HT-29 (cell line): ENCODE results near the gene MSL3B. TPM values are rescaled to one million over a fixed set of nuclear protein-coding genes. Genes with fewer than 3 reads are reported as not detected.

Source experiments
- DNase-seq: peaks from one replicate; pipeline ENCODE4 v3.0.0-alpha.2; 2015; ENCODE audit warnings: low spot score
- total RNA-seq: library from RNA; depleted of rRNA; stranded (reverse); fragments of >200 nt; shearing (Covaris generic); gene quantifications from 2 replicates; pipeline ENCODE4 v1.2.3, GENCODE V29; 2014; rRNA removed

Gene MSL3B

DNA sequence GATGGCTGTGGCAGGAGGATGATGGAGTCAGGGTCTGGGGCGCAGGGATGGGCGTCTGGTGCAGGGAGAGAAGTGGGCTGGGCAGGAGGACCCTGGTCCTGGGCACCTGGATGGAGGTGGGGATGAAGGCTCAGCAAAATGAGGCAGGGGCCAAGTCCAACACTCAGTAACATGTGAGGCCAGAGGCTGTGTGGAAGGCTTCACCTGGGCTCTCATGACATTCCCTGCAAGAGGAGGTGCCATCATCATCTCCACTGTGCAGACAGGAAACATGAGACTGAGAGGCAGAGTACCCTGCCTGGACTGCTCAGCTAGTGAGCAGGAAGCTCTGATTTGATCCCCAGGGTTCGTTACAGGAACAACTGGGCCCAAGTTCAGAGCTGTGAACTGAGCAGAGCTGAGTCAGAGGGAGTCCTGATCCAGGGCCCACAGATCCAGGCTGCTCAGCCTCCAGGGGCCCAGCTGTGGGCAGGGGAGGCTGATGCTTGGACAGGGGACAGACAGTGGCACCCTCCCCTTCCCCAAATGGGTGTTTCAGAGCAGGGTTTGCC lies 50.8 kb downstream of the MSL3B start:
- DNase-seq = no peak

DNA sequence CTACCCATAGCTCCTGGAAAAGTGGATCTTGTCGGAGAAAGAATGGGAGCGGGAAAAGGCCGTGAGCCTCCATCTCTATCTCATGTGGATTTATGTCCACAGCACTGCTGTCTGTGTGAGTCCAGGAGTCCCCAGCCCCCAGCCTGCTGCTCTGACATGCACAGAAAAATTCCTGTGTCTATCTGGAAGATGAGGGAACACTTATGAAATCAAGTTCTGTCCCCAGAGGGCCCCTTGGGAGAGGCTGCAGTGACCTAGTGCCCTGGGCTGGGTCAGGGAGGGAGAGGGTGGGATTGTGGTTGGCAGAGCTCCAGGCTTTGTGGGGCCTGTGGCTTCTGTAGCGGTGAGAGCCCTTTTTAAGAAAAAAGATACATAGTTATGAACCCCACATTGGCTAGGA lies 51.4 kb downstream of the MSL3B start:
- DNase-seq = no peak

DNA sequence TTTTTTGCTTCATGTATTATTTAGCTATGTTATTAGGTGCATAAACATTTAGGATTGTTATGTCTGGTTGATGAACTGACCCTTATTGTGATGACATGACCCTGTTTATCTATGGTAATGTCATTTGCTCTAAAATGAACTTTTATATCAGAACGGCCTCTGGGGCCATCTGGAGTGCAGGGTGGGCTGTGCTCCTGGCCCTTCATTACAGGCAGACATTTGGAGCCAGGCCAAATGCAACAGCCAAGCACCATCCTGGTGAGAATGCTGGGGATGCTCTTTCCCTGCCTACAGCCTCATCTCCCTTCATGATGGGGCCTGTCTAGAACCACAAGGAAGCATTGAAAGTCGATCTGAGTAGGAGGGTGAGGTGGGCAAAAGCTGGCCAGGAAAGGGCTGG lies 51.9 kb downstream of the MSL3B start:
- no peak for DNase-seq

DNA sequence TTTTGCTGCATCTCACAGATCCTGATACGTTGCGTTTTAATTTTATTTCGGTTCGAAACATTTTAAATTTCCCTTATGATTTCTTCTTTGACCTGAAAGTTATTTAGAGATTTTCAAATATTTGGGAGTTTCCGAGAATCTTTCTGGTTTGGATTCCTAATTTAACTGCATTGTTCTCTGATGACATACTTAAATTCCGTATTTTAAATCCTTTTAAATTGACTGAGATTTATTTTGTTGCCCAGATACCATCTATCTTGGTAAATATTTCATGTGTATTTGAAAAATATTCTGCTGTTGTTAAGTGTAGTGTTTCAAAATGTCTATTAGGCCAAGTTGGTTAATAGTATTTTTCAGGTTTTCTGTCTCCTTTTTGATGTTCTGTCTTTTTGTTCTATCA lies 52.3 kb downstream of the MSL3B start:
- DNase-seq = no peak

Other genes starting within 250 kb of the MSL3B start
- 140 and 150 TPM in 2 replicates for gene UGT1A10, start 231.9 kb downstream of the MSL3B start, total RNA-seq
- gene UGT1A9, start 196.5 kb downstream of the MSL3B start, total RNA-seq = 3.2 and 6.7 TPM in 2 replicates
- gene UGT1A7, start 186.5 kb downstream of the MSL3B start, total RNA-seq = 5.0 and 8.9 TPM in 2 replicates
- gene UGT1A6, start 175.5 kb downstream of the MSL3B start, total RNA-seq = 18.3 and 24.2 TPM in 2 replicates
- 3.1 and 3.5 TPM in 2 replicates for gene UGT1A5, start 155.5 kb downstream of the MSL3B start, total RNA-seq
- 3.4 and 3.9 TPM in 2 replicates for gene UGT1A4, start 149.7 kb downstream of the MSL3B start, total RNA-seq
- gene UGT1A3, start 139.3 kb downstream of the MSL3B start, total RNA-seq = 1.2 and 1.6 TPM in 2 replicates
- gene UGT1A1, start 108.1 kb downstream of the MSL3B start, total RNA-seq = 3.2 and 3.6 TPM in 2 replicates
- 2.4 and 2.8 TPM in 2 replicates for gene MROH2A, start 90.1 kb downstream of the MSL3B start, total RNA-seq
- gene HJURP, start 13.9 kb downstream of the MSL3B start, total RNA-seq = 25.8 and 28.4 TPM in 2 replicates
- not detected in 2 replicates for gene TRPM8, start 49.0 kb upstream of the MSL3B start, total RNA-seq
- not detected in 2 replicates for gene SPP2, start 182.3 kb upstream of the MSL3B start, total RNA-seq